Activated naive CD4-positive, alpha-beta T cell (primary cell): Measurements from ENCODE around the gene APOL1.

Experiments used
- DNase-seq, 4 experiments: peaks; one replicate each; lab custom pipeline; 2025; lab: John Stamatoyannopoulos, UW

APOL1 gene

DNA sequence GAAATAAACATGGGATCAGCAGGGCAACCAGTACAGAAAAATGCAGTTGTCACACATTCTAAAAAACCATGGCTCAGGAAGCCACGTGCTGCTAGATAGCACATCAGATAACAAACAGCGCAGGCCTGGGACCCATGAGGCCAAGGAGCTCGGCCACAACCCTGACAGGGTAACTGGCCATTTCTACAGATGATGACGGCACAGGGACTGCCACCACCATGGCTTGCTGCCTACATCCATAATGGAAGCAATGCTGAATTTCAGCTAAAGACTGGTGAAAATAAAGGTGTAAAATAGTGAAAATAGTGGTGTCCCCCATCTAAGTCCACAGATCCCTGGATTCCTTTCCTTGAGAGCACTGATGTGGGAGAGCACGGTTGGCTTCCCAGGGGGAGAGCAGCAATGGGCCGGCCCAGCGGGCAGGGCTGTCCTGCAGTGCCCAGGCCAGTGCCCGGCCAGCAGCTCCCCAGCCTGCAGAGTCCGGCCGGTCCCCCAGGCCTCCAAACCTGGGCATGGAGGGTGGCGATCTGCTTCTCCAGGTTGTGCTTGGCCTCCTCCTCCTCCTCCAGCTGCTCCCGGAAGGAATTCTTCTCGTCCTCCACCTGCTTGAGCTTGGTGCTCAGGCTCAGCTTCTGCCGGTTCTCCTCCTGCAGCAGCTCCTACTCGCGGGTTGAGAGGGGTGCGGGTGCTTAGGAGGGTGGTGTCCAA, 40.0 kb downstream of the APOL1 start:
- DNase-seq, result no peak

DNA sequence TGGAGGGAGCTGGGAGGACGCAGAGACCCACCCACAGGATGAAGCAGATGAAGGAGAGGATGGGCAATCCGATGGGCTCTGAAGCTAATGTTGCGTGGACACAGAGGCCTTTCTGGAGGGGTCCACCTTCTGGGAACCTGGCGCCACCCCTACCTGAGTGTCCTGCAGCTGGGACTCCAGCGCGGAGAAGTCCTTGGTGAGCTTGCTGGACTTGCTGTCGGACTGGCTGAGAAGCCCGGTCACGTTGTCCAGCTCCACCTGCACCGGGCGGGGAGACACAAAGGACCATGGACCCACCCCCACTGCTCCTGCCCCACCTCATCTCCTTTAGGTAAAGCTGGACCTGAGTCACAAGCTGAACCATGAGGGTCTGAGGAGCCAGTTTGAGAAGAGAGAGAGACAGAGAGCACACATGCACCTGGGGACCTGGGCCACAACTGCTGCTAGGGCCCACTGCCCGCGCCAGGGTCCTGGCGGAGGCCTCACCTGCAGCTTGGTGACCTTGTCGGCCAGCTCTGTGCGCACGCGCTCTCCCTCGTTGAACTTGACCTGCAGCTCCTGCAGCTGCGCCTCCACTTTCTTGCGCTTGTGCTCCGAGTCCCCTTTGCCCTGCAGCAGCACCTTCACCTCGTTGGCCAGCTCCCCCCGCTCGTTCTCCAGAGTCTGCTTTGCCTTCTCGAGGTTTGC, 40.8 kb downstream of the APOL1 start:
- DNase-seq, result no peak

DNA sequence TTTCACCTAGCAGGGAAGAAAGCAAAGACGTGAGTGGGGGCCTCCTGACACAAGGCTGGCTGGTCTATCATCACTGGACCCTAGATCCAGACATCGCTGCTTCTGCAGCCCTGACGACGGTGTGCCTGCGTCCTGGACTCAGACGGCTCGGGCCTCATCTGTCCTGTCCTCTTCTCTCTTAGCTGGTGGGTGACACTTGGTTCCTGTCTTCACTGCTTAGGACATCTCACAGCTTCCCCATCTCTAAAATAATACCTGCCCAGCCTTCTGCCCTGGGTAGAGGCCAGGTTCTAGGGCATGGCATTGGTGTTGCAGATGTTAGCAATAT, 41.3 kb downstream of the APOL1 start:
- no peak for DNase-seq

DNA sequence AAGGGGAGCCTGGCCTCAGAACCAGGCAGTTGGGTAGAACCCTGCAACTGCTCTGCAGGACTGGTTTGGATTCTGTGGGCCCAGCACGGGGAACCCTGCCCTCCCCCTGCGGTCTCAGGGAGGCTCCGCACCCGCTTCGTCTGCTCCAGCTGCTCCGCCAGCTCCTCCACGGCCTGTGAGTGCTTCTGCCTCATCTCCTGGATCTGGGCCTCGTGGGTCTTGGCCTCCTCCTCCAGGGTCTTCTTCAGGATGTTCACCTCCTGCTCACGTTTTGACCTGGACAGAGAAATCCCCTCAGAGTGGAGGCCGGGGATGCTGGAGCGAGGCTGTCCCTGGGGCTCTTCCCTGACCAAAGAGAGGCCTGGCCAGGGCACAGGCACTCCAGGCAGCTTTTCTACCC, 41.9 kb downstream of the APOL1 start:
- DNase-seq, result no peak

DNA sequence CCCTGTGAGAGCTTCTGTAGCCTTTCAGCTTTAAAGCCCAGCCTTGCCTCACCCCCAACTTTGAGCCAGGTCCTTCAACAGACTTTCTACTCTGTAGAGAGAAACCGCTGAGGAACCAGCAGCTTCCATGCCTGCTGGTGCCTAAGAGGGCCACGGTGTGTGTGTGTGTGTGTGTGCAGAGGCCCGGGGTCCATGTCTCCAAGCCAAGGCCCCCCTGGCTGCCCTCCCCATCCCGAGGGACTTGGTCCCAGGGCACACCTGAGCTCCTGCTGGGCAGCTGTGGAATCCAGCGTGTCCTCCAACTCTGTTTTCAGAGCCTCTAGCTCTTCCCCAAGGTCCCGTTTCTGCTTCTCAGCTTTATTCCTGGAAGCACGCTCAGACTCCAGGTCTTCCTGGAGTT, 42.3 kb downstream of the APOL1 start:
- no peak for DNase-seq

DNA sequence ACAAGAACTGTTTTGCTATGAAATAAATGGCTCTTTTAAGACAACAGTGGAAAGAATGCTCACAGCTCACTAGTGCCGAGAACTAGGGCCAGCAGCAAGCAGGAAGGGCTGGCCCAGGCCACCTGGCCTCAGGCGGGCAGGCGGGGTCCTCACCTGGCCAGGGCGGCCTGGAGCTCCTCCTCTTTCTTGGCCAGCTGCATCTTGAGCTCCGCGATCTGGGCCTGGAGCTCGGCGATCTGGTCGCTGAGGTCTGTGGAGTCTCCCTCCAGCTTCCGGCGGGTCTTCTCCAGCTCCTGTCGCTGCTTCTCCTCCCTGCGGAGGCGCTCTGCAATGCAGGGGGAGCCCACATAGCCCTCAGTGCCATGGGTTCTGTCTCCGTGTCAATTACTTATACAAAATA, 43.8 kb downstream of the APOL1 start:
- no peak for DNase-seq

GRCh38 chr22:36297568-36297967, 44.6 kb downstream of the APOL1 start:
- DNase-seq, result no peak

- no peak for DNase-seq
Observed at GRCh38 chr22:36298118-36298517, 45.2 kb downstream of the APOL1 start.

DNA sequence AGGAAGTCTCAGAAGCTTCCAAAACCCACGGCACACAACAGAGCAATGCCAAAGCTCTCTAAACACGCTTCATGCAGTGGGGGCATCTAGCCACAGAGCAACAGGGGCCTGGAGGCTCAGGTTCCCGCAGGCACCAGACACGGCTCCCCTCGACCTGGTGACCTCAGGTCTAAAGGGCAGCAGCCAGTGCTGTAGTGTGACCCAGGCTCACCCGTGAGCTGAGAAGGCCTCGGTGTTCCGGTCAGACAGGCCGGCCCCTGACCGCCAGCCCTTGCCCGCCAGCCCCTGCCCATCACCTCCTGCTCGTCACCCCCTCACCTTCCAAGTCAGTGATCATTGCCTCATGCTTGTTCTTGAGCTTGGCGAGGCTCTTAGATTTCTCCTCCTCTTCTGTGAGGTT, 45.7 kb downstream of the APOL1 start:
- no peak for DNase-seq

- DNase-seq, result no peak
Observed at GRCh38 chr22:36299295-36299694, 46.4 kb downstream of the APOL1 start.

GRCh38 chr22:36299911-36300310, 47.0 kb downstream of the APOL1 start:
- DNase-seq, result no peak

DNA sequence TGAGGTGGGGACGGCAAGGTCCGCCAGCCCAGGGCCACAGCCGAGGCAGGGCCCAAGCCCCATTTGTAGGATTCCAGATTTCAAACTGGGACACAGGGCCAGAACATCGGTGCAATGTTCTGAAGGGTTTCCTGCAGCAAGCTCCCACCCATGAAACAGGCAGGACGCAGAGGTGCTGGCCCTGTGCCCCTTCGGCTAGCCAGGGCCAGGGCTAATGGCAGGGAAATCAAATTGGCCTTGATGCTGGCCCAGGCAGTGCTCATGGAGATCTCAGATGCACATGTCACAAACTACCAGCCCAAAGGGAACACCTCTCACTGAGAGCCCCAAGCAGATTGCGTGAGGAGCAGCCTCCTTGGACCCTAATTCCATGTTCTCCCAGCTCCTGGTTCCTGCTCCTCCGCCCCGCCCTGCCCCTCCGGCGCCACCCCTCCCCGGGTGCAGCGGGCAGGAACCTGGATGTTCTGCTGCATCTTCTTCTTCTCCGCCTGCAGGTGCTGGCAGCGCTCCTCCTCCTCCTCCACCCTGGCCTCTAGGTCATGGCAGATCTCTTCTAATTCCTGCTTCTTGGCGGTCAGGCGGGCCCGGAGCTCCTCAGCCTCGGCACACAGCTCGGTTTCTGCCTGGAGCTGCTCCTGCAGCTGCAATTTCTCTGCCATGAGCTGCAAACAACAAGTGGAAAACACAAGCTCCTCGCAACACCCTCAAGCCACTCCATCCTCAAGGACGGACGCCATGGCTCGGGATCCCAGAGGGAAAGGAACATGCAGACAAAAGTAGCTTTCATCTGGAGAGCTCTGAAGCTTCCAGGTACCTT, 47.7 kb downstream of the APOL1 start:
- DNase-seq, result no peak

GRCh38 chr22:36301384-36301828, 48.5 kb downstream of the APOL1 start:
- peak; percentile 60 to 83 (median 68) for DNase-seq

DNA sequence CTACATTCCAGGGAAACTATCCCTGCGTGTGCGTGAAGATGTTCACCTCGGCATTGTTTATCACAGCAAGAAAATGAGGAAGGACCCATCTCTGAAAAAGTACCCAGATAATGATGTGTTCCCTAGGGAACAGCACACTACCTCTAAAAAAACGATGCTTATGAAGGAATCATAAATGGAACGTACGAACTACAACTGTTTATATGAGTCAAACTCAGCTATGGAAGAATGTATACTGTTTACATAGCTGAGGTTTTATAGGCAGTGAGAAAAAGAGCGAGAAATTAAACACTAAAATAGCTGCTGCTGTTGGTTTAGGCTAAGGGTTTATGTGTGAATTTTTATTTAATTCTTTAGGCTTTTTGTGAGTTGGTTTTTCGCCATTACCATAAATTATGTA, 48.9 kb downstream of the APOL1 start:
- DNase-seq, result no peak

DNA sequence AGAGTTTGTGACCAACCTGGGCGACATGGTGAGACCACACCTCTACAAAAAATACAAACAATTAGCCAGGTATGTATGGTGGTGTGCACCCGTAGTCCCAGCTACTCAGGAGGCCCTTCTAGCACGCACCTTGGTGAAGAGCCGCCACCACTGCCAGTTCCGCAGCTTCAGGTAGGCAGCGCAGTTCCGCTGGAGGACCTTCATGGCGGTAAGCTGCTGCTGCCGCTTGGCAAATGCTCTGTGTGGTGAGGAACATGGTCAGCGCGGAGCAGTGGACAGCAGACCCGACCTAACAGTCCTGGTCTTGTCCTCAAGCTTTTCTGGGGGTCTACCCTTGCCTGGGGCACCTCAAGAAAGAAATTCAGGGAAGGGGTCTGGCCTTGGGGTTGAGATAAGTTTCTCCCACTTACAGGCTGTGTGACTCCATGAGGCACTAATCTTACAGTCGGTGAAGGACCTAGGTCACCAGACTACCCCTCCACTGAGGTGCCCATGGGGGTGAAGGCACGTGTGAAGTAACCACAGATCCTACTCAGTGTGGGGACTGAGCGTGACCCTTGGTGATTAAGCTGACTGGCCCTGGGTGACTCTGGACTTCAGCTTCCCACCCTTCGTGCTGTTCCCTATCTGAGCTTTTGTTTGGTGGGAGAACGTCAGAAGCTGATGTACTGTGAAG, 49.6 kb downstream of the APOL1 start:
- DNase-seq, result no peak

- DNase-seq, result no peak
Observed at GRCh38 chr22:36303115-36303467, 50.2 kb downstream of the APOL1 start.

GRCh38 chr22:36303874-36304273, 50.9 kb downstream of the APOL1 start:
- DNase-seq, result no peak

- no peak for DNase-seq
Observed at GRCh38 chr22:36304429-36304828, 51.5 kb downstream of the APOL1 start.

DNA sequence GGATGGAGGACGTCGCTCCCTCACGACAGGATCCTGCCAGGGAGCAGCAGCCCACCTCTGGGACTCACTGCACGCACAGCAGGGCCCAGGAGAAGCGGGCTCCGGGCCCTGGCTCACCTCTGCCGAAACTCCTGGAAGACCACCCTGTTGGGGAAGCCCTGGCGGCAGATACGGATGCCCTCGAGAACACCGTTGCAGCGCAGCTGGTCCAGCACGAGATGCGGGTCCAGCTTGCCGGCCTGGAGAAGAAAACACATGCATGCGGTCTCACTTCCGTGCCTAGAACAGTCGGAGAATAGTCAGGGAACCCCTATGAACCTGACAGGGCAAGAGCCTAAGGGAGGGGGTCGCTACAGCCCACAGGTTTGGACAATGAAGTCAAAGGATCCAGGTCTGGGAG, 52.9 kb downstream of the APOL1 start:
- no peak for DNase-seq

- no peak for DNase-seq
Observed at GRCh38 chr22:36306227-36306626, 53.3 kb downstream of the APOL1 start.

- DNase-seq, result no peak
Observed at GRCh38 chr22:36308880-36309279, 55.9 kb downstream of the APOL1 start.

- DNase-seq, result no peak
Observed at GRCh38 chr22:36311386-36312085, 58.6 kb downstream of the APOL1 start.
